Astrocyte (in vitro differentiated cells and primary cell): ENCODE measurements around the gene EMC1.

Source experiments
- CTCF ChIP-seq: IDR thresholded peaks from 2 replicates; pipeline ENCODE4 v1.5.1; 2011; ENCODE audit warnings: low read depth, mild to moderate bottlenecking, inconsistent platforms, low read length, moderate library complexity; ENCODE audit not compliant: insufficient read depth
- EZH2 ChIP-seq: IDR thresholded peaks from 2 replicates; pipeline ENCODE4 v1.6.1; 2012; ENCODE audit warnings: mild to moderate bottlenecking, low read length, inconsistent platforms; ENCODE audit not compliant: insufficient read depth

GRCh38 chr1:19222979-19223824 lies 28.1 kb downstream of the EMC1 start:
- no peak for TF ChIP-seq CTCF
- TF ChIP-seq EZH2, result no peak
